GM19395 (cell line): Measurements from ENCODE around the gene AIF1.
A peak's percentile ranks its signal among the peaks of the same experiment; 100 is the strongest.

Source experiments
- ATAC-seq: cut with Tn5 transposase; IDR thresholded peaks from one replicate; pipeline ENCODE4 v1.9.1; 2021; ENCODE audit warnings: mild to moderate bottlenecking, moderate library complexity; ENCODE audit not compliant: unreplicated experiment

AIF1 gene

DNA sequence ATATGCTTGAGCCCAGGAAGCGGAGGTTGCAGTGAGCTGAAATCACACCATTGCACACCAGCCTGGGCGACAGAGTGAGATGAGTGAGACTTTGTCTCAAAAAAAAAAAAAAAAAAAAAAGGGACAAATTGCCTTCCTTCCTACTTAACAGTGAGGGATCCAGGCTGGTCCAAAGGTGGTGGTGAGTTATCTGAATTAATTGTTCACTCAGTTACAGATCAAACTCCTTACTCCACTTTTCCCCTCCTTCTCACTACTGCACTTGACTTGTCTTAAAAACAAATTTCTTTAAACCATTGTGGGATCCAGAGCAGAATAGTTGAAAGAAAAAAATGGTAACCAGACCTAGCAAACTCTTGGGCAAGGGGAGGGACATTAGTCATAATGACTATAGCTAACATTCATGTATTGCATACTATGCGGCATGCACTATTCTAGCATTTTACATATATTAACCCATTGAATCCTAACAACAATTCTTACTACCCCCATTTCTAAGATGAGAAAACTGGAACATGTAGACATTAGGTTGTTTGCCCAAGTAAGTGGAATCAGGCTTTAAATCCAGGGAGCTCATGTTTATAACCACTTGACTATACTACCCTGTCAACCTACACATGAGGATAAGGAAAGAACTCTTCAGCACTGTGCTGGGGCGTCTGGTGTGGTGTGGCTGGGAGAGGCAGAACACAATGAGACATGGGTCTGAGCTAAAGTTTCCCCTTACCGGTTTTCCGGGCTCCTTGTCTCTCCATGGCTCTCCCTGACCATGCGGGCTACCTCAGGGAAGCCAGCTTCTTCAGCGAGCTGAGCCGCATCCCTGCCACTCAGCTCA is 48.3 kb downstream of the AIF1 start:
- ATAC-seq = no peak

GRCh38 chr6:31663961-31664789 is 49.1 kb downstream of the AIF1 start:
- no peak for ATAC-seq

DNA sequence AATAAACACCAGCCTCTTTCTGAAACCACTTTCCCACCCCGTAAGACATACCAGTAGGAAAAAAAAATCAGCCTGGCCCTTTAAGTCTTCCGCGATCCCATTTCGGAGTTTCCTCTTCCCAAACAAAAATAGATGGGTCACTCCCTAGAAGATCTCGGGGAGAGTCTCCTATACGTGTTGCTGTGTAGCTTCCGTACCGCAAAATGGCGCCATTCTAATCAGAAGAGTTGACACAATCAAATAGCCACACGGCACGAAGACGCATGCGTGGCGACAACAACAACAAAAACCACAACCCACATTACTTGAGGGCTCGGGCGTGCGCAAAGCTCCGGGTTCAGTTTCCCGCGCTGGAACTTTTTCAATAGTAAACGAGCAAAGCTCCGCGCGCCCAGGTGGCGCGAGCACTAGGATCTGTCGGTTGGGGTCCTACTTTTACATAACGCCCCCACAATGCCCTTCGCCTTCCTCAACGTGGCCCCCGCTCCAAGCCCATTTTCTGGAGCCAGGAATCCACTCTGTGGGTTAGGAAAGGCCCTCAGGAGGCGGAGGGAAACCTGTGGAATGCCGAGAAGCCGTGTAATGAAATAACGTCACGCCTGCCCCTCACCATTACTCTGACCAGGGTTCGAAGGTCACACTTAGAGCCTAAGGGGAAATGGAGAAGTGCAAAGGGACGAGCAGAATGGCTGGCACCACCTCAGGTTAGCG is 49.9 kb downstream of the AIF1 start, which contains the start of gene GPANK1:
Gene GPANK1, minus strand, starts transcription at position 208 of the 711 bp plus-strand sequence. CDS start 519 bp downstream, outside the sequence.
- ATAC-seq = peak; percentile 37

DNA sequence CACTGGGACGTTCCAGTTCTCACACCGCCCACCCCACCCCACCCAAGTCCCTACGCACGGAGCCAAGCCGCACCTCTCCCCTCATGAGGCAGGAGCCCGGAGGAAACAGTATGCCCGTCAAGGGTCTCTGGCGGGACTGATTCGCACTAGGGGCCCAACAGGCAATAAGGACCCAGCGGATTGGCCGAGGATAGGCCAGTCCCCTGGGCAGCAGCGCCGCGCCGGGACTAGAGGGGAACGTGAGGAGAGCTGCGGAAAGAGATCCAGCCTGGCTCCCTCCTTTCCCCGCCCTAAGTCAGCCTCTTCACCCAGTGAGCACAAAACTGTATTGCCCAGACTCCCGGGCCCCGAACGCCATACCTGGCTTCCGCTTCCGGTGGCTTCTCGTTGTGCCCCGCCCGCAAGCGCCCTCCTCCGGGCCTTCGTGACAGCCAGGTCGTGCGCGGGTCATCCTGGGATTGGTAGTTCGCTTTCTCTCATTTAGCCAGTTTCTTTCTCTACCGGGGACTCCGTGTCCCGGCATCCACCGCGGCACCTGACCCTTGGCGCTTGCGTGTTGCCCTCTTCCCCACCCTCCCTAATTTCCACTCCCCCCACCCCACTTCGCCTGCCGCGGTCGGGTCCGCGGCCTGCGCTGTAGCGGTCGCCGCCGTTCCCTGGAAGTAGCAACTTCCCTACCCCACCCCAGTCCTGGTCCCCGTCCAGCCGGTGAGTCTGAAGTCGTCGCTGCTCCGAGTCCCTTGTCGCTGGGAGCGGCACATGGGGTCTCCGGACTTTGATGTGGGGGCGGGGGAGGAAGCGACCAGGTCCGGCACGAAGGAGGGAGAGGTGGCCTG is 50.7 kb downstream of the AIF1 start, which contains the start of gene CSNK2B:
Gene CSNK2B, plus strand, starts transcription at position 580 of the 836 bp plus-strand sequence. CDS start 752 bp downstream, outside the sequence.
- ATAC-seq = peak; percentile 70

GRCh38 chr6:31666337-31666965 is 51.4 kb downstream of the AIF1 start:
- no peak for ATAC-seq
